SK-N-DZ (cell line): ENCODE measurements around the gene CNTN4.

Experiments used
- DNase-seq: peaks from one replicate; pipeline ENCODE4 v3.0.0-alpha.2; 2015; ENCODE audit warnings: low spot score
- small RNA-seq, 2 experiments: library from RNA; depleted of rRNA; stranded (forward); fragments of <200 nt; gene quantifications; one replicate each; pipeline ENCODE3, GENCODE V24; 2014

Gene CNTN4

GRCh38 chr3:3087716-3088465 is 989.2 kb downstream of the CNTN4 start:
- no peak for DNase-seq

- DNase-seq, result no peak
These were observed 990.4 kb downstream of the CNTN4 start for GRCh38 chr3:3089017-3089416.

GRCh38 chr3:3097958-3098357 is 999.3 kb downstream of the CNTN4 start:
- no peak for DNase-seq

GRCh38 chr3:3101660-3102458 is 1003.2 kb downstream of the CNTN4 start:
- no peak for DNase-seq

GRCh38 chr3:3102751-3103150 is 1004.1 kb downstream of the CNTN4 start:
- no peak for DNase-seq

GRCh38 chr3:3105246-3105645 is 1006.6 kb downstream of the CNTN4 start:
- no peak for DNase-seq

GRCh38 chr3:3105815-3106214 is 1007.1 kb downstream of the CNTN4 start:
- no peak for DNase-seq

GRCh38 chr3:3107181-3107580 is 1008.5 kb downstream of the CNTN4 start:
- no peak for DNase-seq

Small RNA genes within 50 kb of the gene (small RNA-seq; reads per million reads assigned to genes)
- gene RF00416 (0 reads per million in 2 experiments), gene RN7SKP144 (0.03 to 2.3 reads per million in 2 experiments)
